Measurements from ENCODE around the gene NHLRC2. TPM values are rescaled to one million over a fixed set of nuclear protein-coding genes. Genes with fewer than 3 reads are reported as not detected.

NHLRC2 gene
- polyA plus RNA-seq, 3 donors = 2.8 to 6.9 (median 5.3) TPM

- H3K36me3 Mint-ChIP-seq = peaks cover 35% of the 10 kb centered on the region in 2 donors
- H3K27ac Mint-ChIP-seq = no peak overlapping the region
- TF ChIP-seq CTCF (IDR thresholded peaks at IDR 0.05) = no peak
- Histone ChIP-seq H3K4me1 (ENCODE audit: control insufficient read depth in 1 of 2, insufficient read depth in 2 of 2, low read length in 2 of 2) (no peaks in the 10 kb centered on the region), H3K36me3 (replicated peaks in 1 of 2; ENCODE audit: control insufficient read depth in 1 of 2, insufficient read depth in 2 of 2, low read length in 2 of 2) (peaks cover 18 to 49% of the 10 kb centered on the region in 2 donors), H3K27ac (ENCODE audit: low read depth in 1 of 2, low read length in 2 of 2) (no peak overlapping the region), H3K27me3 (ENCODE audit: control insufficient read depth in 2 of 2, insufficient read depth in 2 of 2, low read length in 2 of 2) (no peaks in the 10 kb centered on the region), H3K4me3 (replicated peaks in 1 of 3; ENCODE audit: low read depth in 2 of 3, low read length in 3 of 3) (no peak overlapping the region), H4K20me1 (ENCODE audit: insufficient read depth, low read length) (no peaks in the 10 kb centered on the region), H3K79me2 (ENCODE audit: insufficient read depth, low read length) (no peaks in the 10 kb centered on the region), H3K9ac (ENCODE audit: insufficient read depth, low read length, poor library complexity, severe bottlenecking) (no peak overlapping the region), H3K9me3 (replicated peaks in 1 of 2; ENCODE audit: control insufficient read depth in 1 of 2, insufficient read depth in 1 of 2, low read length in 2 of 2) (no peaks in the 10 kb centered on the region), H2AFZ (ENCODE audit: insufficient read depth, low read depth, low read length, poor library complexity, severe bottlenecking) (no peak overlapping the region), H3K4me2 (replicated peaks; ENCODE audit: extremely low read depth, low read length, poor library complexity, severe bottlenecking) (no peak overlapping the region)
- H3K27me3 Mint-ChIP-seq (ENCODE audit: low read depth in 3 of 3) = peaks cover 0 to 3% (median 0%) of the 10 kb centered on the region in 3 donors
- intact Hi-C loops (cut with micrococcal nuclease) = no loop called here
- 100% methylated on average over 2 of the region's 7 CpGs for WGBS (ENCODE audit: insufficient coverage)
- no peak overlapping the region for H3K4me3 Mint-ChIP-seq
- no peaks in the 10 kb centered on the region for H3K9me3 Mint-ChIP-seq
- H3K4me1 Mint-ChIP-seq = no peaks in the 10 kb centered on the region
- no peak for DNase-seq
Measured at GRCh38 chr10:113912582-113912981, 58.1 kb downstream of the NHLRC2 start.

GRCh38 chr10:113914956-113915355 is 60.5 kb downstream of the NHLRC2 start:
- DNase-seq = no peak
- H3K4me2 ChIP-seq (replicated peaks; ENCODE audit: extremely low read depth, low read length, poor library complexity, severe bottlenecking) = no peak overlapping the region
- H3K4me3 Mint-ChIP-seq = no peak overlapping the region

More at GRCh38 chr10:113914956-113915355, 60.5 kb downstream of the NHLRC2 start:
- Histone ChIP-seq H3K9ac (ENCODE audit: insufficient read depth, low read length, poor library complexity, severe bottlenecking) (no peak overlapping the region), H3K79me2 (ENCODE audit: insufficient read depth, low read length) (no peaks in the 10 kb centered on the region), H3K4me1 (ENCODE audit: control insufficient read depth in 1 of 2, insufficient read depth in 2 of 2, low read length in 2 of 2) (no peaks in the 10 kb centered on the region), H3K27ac (ENCODE audit: low read depth in 1 of 2, low read length in 2 of 2) (no peak overlapping the region), H4K20me1 (ENCODE audit: insufficient read depth, low read length) (no peaks in the 10 kb centered on the region), H3K9me3 (replicated peaks in 1 of 2; ENCODE audit: control insufficient read depth in 1 of 2, insufficient read depth in 1 of 2, low read length in 2 of 2) (no peaks in the 10 kb centered on the region), H3K4me3 (replicated peaks in 1 of 3; ENCODE audit: low read depth in 2 of 3, low read length in 3 of 3) (no peak overlapping the region), H3K36me3 (replicated peaks in 1 of 2; ENCODE audit: control insufficient read depth in 1 of 2, insufficient read depth in 2 of 2, low read length in 2 of 2) (peaks cover 4 to 28% of the 10 kb centered on the region in 2 donors), H3K27me3 (ENCODE audit: control insufficient read depth in 2 of 2, insufficient read depth in 2 of 2, low read length in 2 of 2) (no peaks in the 10 kb centered on the region), H2AFZ (ENCODE audit: insufficient read depth, low read depth, low read length, poor library complexity, severe bottlenecking) (no peak overlapping the region)
- WGBS (ENCODE audit: insufficient coverage) = 78% methylated on average over 1 of the region's 2 CpGs
- H3K4me1 Mint-ChIP-seq = no peaks in the 10 kb centered on the region
- no peak overlapping the region for H3K27ac Mint-ChIP-seq
- no peak for TF ChIP-seq CTCF (IDR thresholded peaks at IDR 0.05)
- intact Hi-C loops (cut with micrococcal nuclease) = no loop called here
- H3K36me3 Mint-ChIP-seq = peaks cover 31% of the 10 kb centered on the region in 2 donors
- peaks cover 0 to 3% (median 0%) of the 10 kb centered on the region in 3 donors for H3K27me3 Mint-ChIP-seq (ENCODE audit: low read depth in 3 of 3)
- no peaks in the 10 kb centered on the region for H3K9me3 Mint-ChIP-seq

Measured in CD14-positive monocyte (primary cell).